CD4-positive, alpha-beta T cell (primary cell): ENCODE results near the gene TTC9B. TPM values are rescaled to one million over a fixed set of nuclear protein-coding genes. Genes with fewer than 3 reads are reported as not detected.

Source experiments
- ATAC-seq: fragments of 200-7000 bp; cut with Tn5 transposase; one replicate; pipeline ENCODE4 v1.10.0; 2022; ENCODE audit warnings: mild to moderate bottlenecking; ENCODE audit not compliant: poor library complexity
- CTCF ChIA-PET: fragments of 350-600 bp; sonication (Branson Sonifier 250); formaldehyde crosslinking; loops from one replicate; lab custom pipeline; 2021; ENCODE audit warnings: antibody characterized with exemption, inconsistent platforms; lab: Charles Lee
- POLR2A ChIA-PET: fragments of 350-600 bp; sonication (Branson Sonifier 250); formaldehyde crosslinking; loops from one replicate; lab custom pipeline; 2021; ENCODE audit warnings: antibody characterized with exemption, inconsistent platforms; lab: Charles Lee
- DNase-seq, 14 experiments: peaks; one replicate each; pipeline ENCODE4 v3.0.0-alpha.2; 2013 to 2020; ENCODE audit warnings: mixed read lengths in 2 of 14
- H3K27ac ChIP-seq, 2 donors: one replicate each; pipeline versions ENCODE4 v1.5.1 to v1.7.0; 2013; ENCODE audit warnings: low read length in 2 of 2, low read depth in 1 of 2, mild to moderate bottlenecking in 1 of 2
- H3K27me3 ChIP-seq, 2 experiments: 1 replicate in 1 of 2; 2 replicates in 1 of 2; pipeline versions ENCODE4 v1.6.1 to v1.7.0; 2013; ENCODE audit warnings: low read length in 2 of 2, control low read depth in 1 of 2, mild to moderate bottlenecking in 1 of 2, moderate library complexity in 1 of 2; ENCODE audit not compliant: insufficient read depth in 2 of 2, control insufficient read depth in 1 of 2
- H3K36me3 ChIP-seq: one replicate; pipeline ENCODE4 v1.6.1; 2013; ENCODE audit warnings: low read length, control low read depth; ENCODE audit not compliant: insufficient read depth
- H3K4me1 ChIP-seq: one replicate; pipeline ENCODE4 v1.6.1; 2013; ENCODE audit warnings: low read length, control low read depth; ENCODE audit not compliant: insufficient read depth
- H3K4me3 ChIP-seq: one replicate; pipeline ENCODE4 v1.5.1; 2013; ENCODE audit warnings: mild to moderate bottlenecking, low read length, moderate library complexity
- H3K9me3 ChIP-seq, 2 experiments: 1 replicate in 1 of 2; 2 replicates in 1 of 2; pipeline versions ENCODE4 v1.6.1 to v1.7.0; 2013; ENCODE audit warnings: low read length in 2 of 2, mild to moderate bottlenecking in 2 of 2, control low read depth in 1 of 2, moderate library complexity in 1 of 2; ENCODE audit not compliant: control insufficient read depth in 1 of 2, insufficient read depth in 1 of 2
- H3K27ac Mint-ChIP-seq: one replicate; pipeline ENCODE4 v1.8.0; 2020; ENCODE audit warnings: mixed read lengths
- H3K27me3 Mint-ChIP-seq: one replicate; pipeline ENCODE4 v1.8.0; 2021; ENCODE audit warnings: mixed read lengths
- H3K36me3 Mint-ChIP-seq: one replicate; pipeline ENCODE4 v1.8.0; 2021; ENCODE audit warnings: low read depth, mixed read lengths
- H3K4me1 Mint-ChIP-seq: one replicate; pipeline ENCODE4 v1.8.0; 2021; ENCODE audit warnings: low read depth, mixed read lengths
- H3K4me3 Mint-ChIP-seq: one replicate; pipeline ENCODE4 v1.8.0; 2020; ENCODE audit warnings: mild to moderate bottlenecking, mixed read lengths
- H3K9me3 Mint-ChIP-seq: one replicate; pipeline ENCODE4 v1.8.0; 2020; ENCODE audit warnings: mixed read lengths
- intact Hi-C, 2 experiments: fragments of 100-400 bp; cut with DNase I in 1 of 2; cut with micrococcal nuclease in 1 of 2; formaldehyde crosslinking; loops; one replicate each; pipeline versions ENCODE4 v1.15.1 to v1.9.0; 2023 to 2025; cut with DNase I, micrococcal nuclease
- polyA plus RNA-seq, 2 donors: library from polyadenylated mRNA; unstranded; fragments of 120-200 nt; gene quantifications; one replicate each; pipeline ENCODE4 v1.2.1, GENCODE V29; 2013
- total RNA-seq, 174 experiments: library from RNA in 2 of 174; stranded (reverse) in 2 of 174; gene quantifications; one replicate each; pipeline ENCODE4 v1.2.3 and lab custom pipeline; 2021 to 2026
- TF ChIP-seq, protein P1 (sequence below): fragments of 200-600 bp; IDR thresholded peaks from one replicate; pipeline ENCODE4 v1.8.0; 2022; ENCODE audit warnings: antibody characterized with exemption, mild to moderate bottlenecking

The TTC9B gene
- total RNA-seq (not detected), total RNA-seq (lab: John Stamatoyannopoulos, UW) (0 to 0.16 (median 0) reads per million in 172 experiments)
- 0.04 TPM for polyA plus RNA-seq (2013, experiment 1 of 2)
- polyA plus RNA-seq (2013, experiment 2 of 2): 0.20 TPM

GRCh38 chr19:40217934-40218890, at the start of gene TTC9B:
Gene TTC9B, minus strand, starts transcription at chr19:40218384. Its CDS starts 3 bp downstream, at chr19:40218381.
- Mint-ChIP-seq H3K36me3 (no peaks in the 10 kb centered on the region), H3K27me3 (peaks cover 53% of the 10 kb centered on the region), H3K9me3 (no peaks in the 10 kb centered on the region), H3K4me3 (no peak within 1 kb of the TSS), H3K27ac (no peak within 1 kb of the TSS), H3K4me1 (peaks cover 6% of the 10 kb centered on the region)
- ChIA-PET POLR2A (interaction anchor here (0.7 kb wide), 1 partner anchor 1231 kb away, joined by 3 read pairs; no protein-coding TSS in a partner anchor), CTCF (interaction anchor here (0.5 kb wide), 1 partner anchor 1584 kb away, joined by 3 read pairs; no protein-coding TSS in a partner anchor)
- intact Hi-C loops: no loop called here
- Histone ChIP-seq H3K36me3 (no peaks in the 10 kb centered on the region), H3K9me3 (peaks cover 0 to 16% of the 10 kb centered on the region in 2 experiments), H3K27ac (no peak within 1 kb of the TSS), H3K4me1 (peaks cover 24% of the 10 kb centered on the region), H3K4me3 (no peak within 1 kb of the TSS), H3K27me3 (peaks cover 34 to 38% of the 10 kb centered on the region in 2 experiments)
- peak; percentile 59 for ATAC-seq
- peak in 12 of 14 experiments; percentile 21 to 76 (median 38) for DNase-seq
- TF ChIP-seq, protein P1, sequence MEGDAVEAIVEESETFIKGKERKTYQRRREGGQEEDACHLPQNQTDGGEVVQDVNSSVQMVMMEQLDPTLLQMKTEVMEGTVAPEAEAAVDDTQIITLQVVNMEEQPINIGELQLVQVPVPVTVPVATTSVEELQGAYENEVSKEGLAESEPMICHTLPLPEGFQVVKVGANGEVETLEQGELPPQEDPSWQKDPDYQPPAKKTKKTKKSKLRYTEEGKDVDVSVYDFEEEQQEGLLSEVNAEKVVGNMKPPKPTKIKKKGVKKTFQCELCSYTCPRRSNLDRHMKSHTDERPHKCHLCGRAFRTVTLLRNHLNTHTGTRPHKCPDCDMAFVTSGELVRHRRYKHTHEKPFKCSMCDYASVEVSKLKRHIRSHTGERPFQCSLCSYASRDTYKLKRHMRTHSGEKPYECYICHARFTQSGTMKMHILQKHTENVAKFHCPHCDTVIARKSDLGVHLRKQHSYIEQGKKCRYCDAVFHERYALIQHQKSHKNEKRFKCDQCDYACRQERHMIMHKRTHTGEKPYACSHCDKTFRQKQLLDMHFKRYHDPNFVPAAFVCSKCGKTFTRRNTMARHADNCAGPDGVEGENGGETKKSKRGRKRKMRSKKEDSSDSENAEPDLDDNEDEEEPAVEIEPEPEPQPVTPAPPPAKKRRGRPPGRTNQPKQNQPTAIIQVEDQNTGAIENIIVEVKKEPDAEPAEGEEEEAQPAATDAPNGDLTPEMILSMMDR: no peak

- H3K4me3 ChIP-seq: no peak overlapping the region
- ATAC-seq: no peak
- Mint-ChIP-seq H3K27me3 (no peaks in the 10 kb centered on the region), H3K27ac (peak overlapping the region; percentile 59), H3K9me3 (no peaks in the 10 kb centered on the region), H3K4me1 (peaks cover 41% of the 10 kb centered on the region), H3K36me3 (peaks cover 69% of the 10 kb centered on the region), H3K4me3 (no peak overlapping the region)
- H3K27ac ChIP-seq: no peak overlapping the region
- TF ChIP-seq, protein P1: no peak
- POLR2A ChIA-PET: interaction anchor here (1.1 kb wide), 1 partner anchor 16 kb away, joined by 3 read pairs; no protein-coding TSS in a partner anchor
- CTCF ChIA-PET: no interaction called here
- H3K36me3 ChIP-seq: peaks cover 56% of the 10 kb centered on the region
- intact Hi-C loops: no loop called here
- H3K27me3 ChIP-seq: no peaks in the 10 kb centered on the region
- H3K9me3 ChIP-seq: no peaks in the 10 kb centered on the region
- no peak for DNase-seq
- peaks cover 23% of the 10 kb centered on the region for H3K4me1 ChIP-seq
Measured at GRCh38 chr19:40267601-40267997, 49.4 kb upstream of the TTC9B start.

DNA sequence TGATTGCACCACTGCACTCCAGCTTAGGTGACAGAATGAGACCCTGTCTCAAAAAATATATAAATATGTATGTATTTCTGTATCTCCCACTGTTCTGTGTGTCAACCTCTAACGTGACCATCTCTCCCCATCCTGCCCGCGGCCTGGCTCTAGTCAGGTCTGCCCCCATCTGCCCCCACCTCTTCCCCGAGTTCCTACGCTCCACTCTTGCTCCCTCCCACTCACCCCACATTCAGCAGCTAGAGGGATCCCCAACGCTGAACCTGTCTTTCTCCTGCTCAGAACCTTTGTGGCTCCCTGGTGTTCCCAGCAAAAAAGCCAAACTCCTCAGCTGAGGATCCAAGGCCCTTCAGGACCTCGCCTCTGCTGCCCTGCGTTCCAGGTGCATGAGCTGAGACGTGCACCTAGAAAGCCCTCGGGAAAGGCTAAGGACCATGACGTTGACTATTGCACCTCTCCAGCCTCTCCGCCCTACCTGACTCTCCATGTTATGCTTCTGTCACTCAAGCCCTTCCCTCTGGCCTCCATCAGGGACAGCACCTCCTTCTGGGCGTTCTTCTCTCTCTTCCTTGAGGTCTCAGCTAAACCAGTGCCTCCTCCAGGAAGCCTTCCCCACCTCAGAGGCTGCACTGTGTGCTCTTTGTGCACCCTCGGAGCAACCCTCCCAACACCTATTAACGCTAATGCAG, 48.9 kb upstream of the TTC9B start:
- Mint-ChIP-seq H3K27ac (peak overlapping the region; percentile 59), H3K27me3 (no peaks in the 10 kb centered on the region), H3K4me3 (no peak overlapping the region), H3K9me3 (no peaks in the 10 kb centered on the region), H3K36me3 (peaks cover 69% of the 10 kb centered on the region), H3K4me1 (peaks cover 35% of the 10 kb centered on the region)
- no peak for ATAC-seq
- peaks cover 21% of the 10 kb centered on the region for H3K4me1 ChIP-seq
- H3K27me3 ChIP-seq: no peaks in the 10 kb centered on the region
- H3K36me3 ChIP-seq: peaks cover 56% of the 10 kb centered on the region
- H3K27ac ChIP-seq: no peak overlapping the region
- POLR2A ChIA-PET: interaction anchor here (1.1 kb wide), 1 partner anchor 16 kb away, joined by 3 read pairs; no protein-coding TSS in a partner anchor
- CTCF ChIA-PET: no interaction called here
- H3K9me3 ChIP-seq: no peaks in the 10 kb centered on the region
- TF ChIP-seq, protein P1: no peak
- no peak overlapping the region for H3K4me3 ChIP-seq
- intact Hi-C loops: no loop called here
- no peak for DNase-seq
